ENCODE measurements around the gene BRAF.

- TF ChIP-seq POLR2AphosphoS5 (IDR thresholded peaks at IDR 0.05; ENCODE audit: low read depth, low read length) (no peak), POLR2A (IDR thresholded peaks at IDR 0.05; ENCODE audit: low read depth, low read length) (no peak)
Observed at GRCh38 chr7:140945940-140946339, 21.2 kb upstream of the BRAF start.
